OCI-LY7 (cell line): ENCODE measurements around the gene POLR1D.

Source experiments
- CTCF ChIP-seq: fragments of 200-600 bp; sonication (generic); conservative IDR thresholded peaks from 2 replicates; pipeline ENCODE4 v1.5.1; 2014; ENCODE audit warnings: mild to moderate bottlenecking, antibody characterized with exemption, low read length, moderate library complexity, mixed read lengths
- EZH2phosphoT487 ChIP-seq: fragments of 200-600 bp; sonication (generic); IDR thresholded peaks from 2 replicates; pipeline ENCODE4 v1.6.1; 2018; ENCODE audit warnings: low read depth, borderline replicate concordance, mild to moderate bottlenecking, mixed run types, antibody characterized with exemption, low read length, moderate library complexity, mixed read lengths

DNA sequence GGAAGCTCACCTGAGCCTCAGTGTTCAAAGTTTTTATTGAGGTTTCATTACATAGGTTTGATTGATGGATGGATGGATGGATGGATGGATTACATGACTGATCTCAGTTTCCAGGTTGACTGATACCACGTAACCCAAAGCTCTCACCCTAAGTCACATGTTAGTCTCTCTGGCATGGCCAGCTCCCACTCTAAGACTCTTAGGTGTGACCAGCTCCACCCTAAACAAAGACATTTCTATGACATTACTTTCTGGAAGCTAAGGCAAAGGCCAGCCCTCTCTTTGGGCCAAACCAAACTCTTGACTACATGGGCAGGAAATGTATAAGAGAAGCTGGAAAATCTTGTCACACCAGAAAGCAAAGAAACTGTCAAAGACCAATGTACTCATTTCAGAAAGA lies 28.6 kb downstream of the POLR1D start:
- TF ChIP-seq CTCF (no peak), EZH2phosphoT487 (no peak)
